GM23338 (cell line): Measurements from ENCODE around the gene DYNLL2. TPM values are rescaled to one million over a fixed set of nuclear protein-coding genes. Genes with fewer than 3 reads are reported as not detected.

Experiments used
- ATAC-seq: fragments of 200-7000 bp; cut with Tn5 transposase; 3 replicates; pipeline ENCODE4 v1.9.1; 2020
- DNase-seq: peaks from one replicate; pipeline ENCODE4 v3.0.0-alpha.2; 2015; ENCODE audit warnings: low spot score
- H2AFZ ChIP-seq: fragments of 200-600 bp; sonication (generic); 2 replicates; pipeline ENCODE4 v1.8.0; 2016; ENCODE audit warnings: antibody characterized with exemption, mild to moderate bottlenecking, moderate library complexity
- H3F3A ChIP-seq: fragments of 200-600 bp; sonication (generic); replicated peaks from 2 replicates; pipeline ENCODE4 v1.8.0; 2017; ENCODE audit warnings: antibody characterized with exemption, mixed run types, low read depth
- H3K27ac ChIP-seq: fragments of 200-600 bp; sonication (generic); 2 replicates; pipeline ENCODE4 v1.6.1; 2016; ENCODE audit warnings: low read depth
- H3K27me3 ChIP-seq: fragments of 200-600 bp; sonication (generic); 2 replicates; pipeline ENCODE4 v1.8.0; 2016; ENCODE audit warnings: mild to moderate bottlenecking, mixed run types, moderate library complexity; ENCODE audit not compliant: insufficient read depth
- H3K36me3 ChIP-seq: fragments of 200-600 bp; sonication (generic); 2 replicates; pipeline ENCODE4 v1.8.0; 2016; ENCODE audit warnings: mild to moderate bottlenecking; ENCODE audit not compliant: insufficient read depth
- H3K4me1 ChIP-seq: fragments of 200-600 bp; sonication (generic); 2 replicates; pipeline ENCODE4 v1.8.0; 2016; ENCODE audit warnings: mild to moderate bottlenecking, moderate library complexity; ENCODE audit not compliant: insufficient read depth
- H3K4me2 ChIP-seq: fragments of 200-600 bp; sonication (generic); 2 replicates; pipeline ENCODE4 v1.7.1; 2017; ENCODE audit warnings: mixed run types
- H3K4me3 ChIP-seq: fragments of 200-600 bp; sonication (generic); 2 replicates; pipeline ENCODE4 v1.6.1; 2016; ENCODE audit warnings: mixed run types
- H3K79me2 ChIP-seq: fragments of 200-600 bp; sonication (generic); replicated peaks from 2 replicates; pipeline ENCODE4 v1.8.0; 2017; ENCODE audit warnings: mild to moderate bottlenecking; ENCODE audit not compliant: insufficient read depth
- H3K9me2 ChIP-seq: fragments of 200-600 bp; sonication (generic); 2 replicates; pipeline ENCODE4 v1.8.0; 2017; ENCODE audit not compliant: insufficient read depth
- H4K20me1 ChIP-seq: fragments of 200-600 bp; sonication (generic); replicated peaks from 2 replicates; pipeline ENCODE4 v1.8.0; 2017; ENCODE audit warnings: mild to moderate bottlenecking; ENCODE audit not compliant: insufficient read depth
- H3K27ac Mint-ChIP-seq: 2 replicates; pipeline ENCODE4 v1.8.0; 2020; ENCODE audit warnings: inconsistent platforms, mild to moderate bottlenecking, moderate library complexity, mixed read lengths
- H3K27me3 Mint-ChIP-seq: 3 replicates; pipeline ENCODE4 v1.8.0; 2022; ENCODE audit warnings: low read depth, mild to moderate bottlenecking, moderate library complexity, mixed read lengths, inconsistent platforms; ENCODE audit not compliant: insufficient read depth, poor library complexity
- H3K36me3 Mint-ChIP-seq: 3 replicates; pipeline ENCODE4 v1.8.0; 2021; ENCODE audit warnings: low read depth, mild to moderate bottlenecking, inconsistent platforms, moderate library complexity, mixed read lengths
- H3K4me1 Mint-ChIP-seq: 3 replicates; pipeline ENCODE4 v1.8.0; 2020; ENCODE audit warnings: mild to moderate bottlenecking, inconsistent platforms, mixed read lengths
- H3K4me3 Mint-ChIP-seq: 3 replicates; pipeline ENCODE4 v1.8.0; 2021; ENCODE audit warnings: moderate library complexity, mild to moderate bottlenecking, inconsistent platforms, mixed read lengths
- H3K9me3 Mint-ChIP-seq: 3 replicates; pipeline ENCODE4 v1.8.0; 2020; ENCODE audit warnings: moderate library complexity, mild to moderate bottlenecking, inconsistent platforms, mixed read lengths
- CREB1 ChIP-seq: fragments of 250-450 bp; sonication (Bioruptor Pico); IDR thresholded peaks from 2 replicates; pipeline ENCODE4 v1.5.0; 2020; ENCODE audit warnings: low read depth, mild to moderate bottlenecking, moderate library complexity
- CTCF ChIP-seq, 2 experiments: fragments of 200-600 bp in 1 of 2; sonication (generic) in 1 of 2; conservative IDR thresholded peaks; 2 replicates each; pipeline versions ENCODE4 v1.5.1 to v1.6.1; 2016 to 2017; ENCODE audit warnings: antibody characterized with exemption in 2 of 2, low read depth in 2 of 2, mild to moderate bottlenecking in 2 of 2, moderate library complexity in 1 of 2
- EZH2 ChIP-seq: fragments of 200-600 bp; sonication (generic); IDR thresholded peaks from one replicate; pipeline ENCODE4 v1.8.0; 2017; ENCODE audit warnings: antibody characterized with exemption, mild to moderate bottlenecking, low read depth; ENCODE audit not compliant: unreplicated experiment
- JUNB ChIP-seq: IDR thresholded peaks from one replicate; pipeline ENCODE4 v1.6.1; 2016; ENCODE audit warnings: antibody characterized with exemption; ENCODE audit not compliant: unreplicated experiment
- NANOG ChIP-seq: IDR thresholded peaks from 2 replicates; pipeline ENCODE4 v1.6.1; 2016; ENCODE audit warnings: antibody characterized with exemption, borderline replicate concordance
- POLR2AphosphoS5 ChIP-seq: IDR thresholded peaks from 2 replicates; pipeline ENCODE4 v1.6.1; 2016; ENCODE audit warnings: antibody characterized with exemption, low read depth
- REST ChIP-seq: IDR thresholded peaks from one replicate; pipeline ENCODE4 v1.6.1; 2018; ENCODE audit warnings: antibody characterized with exemption; ENCODE audit not compliant: unreplicated experiment
- STAT1 ChIP-seq: IDR thresholded peaks from one replicate; pipeline ENCODE4 v1.6.1; 2016; ENCODE audit warnings: antibody characterized with exemption; ENCODE audit not compliant: unreplicated experiment
- ZNF462 ChIP-seq: fragments of 250-450 bp; sonication (Bioruptor Pico); IDR thresholded peaks from 2 replicates; pipeline ENCODE4 v1.5.0; 2020; ENCODE audit warnings: mild to moderate bottlenecking, moderate library complexity
- polyA plus RNA-seq: library from polyadenylated mRNA; unstranded; fragments of >200 nt; fragmentation: Nextera tagmentation; extraction: Ambion mirVana; gene quantifications from 2 replicates; pipeline ENCODE4 v1.2.1, GENCODE V29; 2016
- total RNA-seq: library from RNA; depleted of rRNA; stranded (reverse); fragments of >200 nt; shearing (Covaris generic); gene quantifications from 2 replicates; pipeline ENCODE4 v1.2.3, GENCODE V29; 2014

Gene DYNLL2
- total and polyA plus RNA-seq, 2 experiments from 2014 or later: 5.1 to 30.0 TPM

- no peak for TF ChIP-seq ZNF462
- TF ChIP-seq NANOG: no peak
- no peak for TF ChIP-seq STAT1
Observed at GRCh38 chr17:58052945-58053715, 30.1 kb upstream of the DYNLL2 start (continued).

GRCh38 chr17:58054641-58055040 is 28.6 kb upstream of the DYNLL2 start:
- Mint-ChIP-seq H3K4me3 (no peak overlapping the region), H3K27ac (no peak overlapping the region), H3K4me1 (peaks cover 10% of the 10 kb centered on the region), H3K27me3 (no peaks in the 10 kb centered on the region), H3K9me3 (no peaks in the 10 kb centered on the region), H3K36me3 (no peaks in the 10 kb centered on the region)
- ATAC-seq (no peak), DNase-seq (no peak)
- H4K20me1 ChIP-seq: no peaks in the 10 kb centered on the region
- no peaks in the 10 kb centered on the region for H3K9me2 ChIP-seq
- H2AFZ ChIP-seq: no peak overlapping the region
- no peak overlapping the region for H3K27ac ChIP-seq
- no peaks in the 10 kb centered on the region for H3F3A ChIP-seq
- H3K4me1 ChIP-seq: no peaks in the 10 kb centered on the region
- H3K4me2 ChIP-seq: no peak overlapping the region
- no peak overlapping the region for H3K4me3 ChIP-seq
- no peaks in the 10 kb centered on the region for H3K27me3 ChIP-seq
- no peaks in the 10 kb centered on the region for H3K36me3 ChIP-seq
- no peaks in the 10 kb centered on the region for H3K79me2 ChIP-seq
- TF ChIP-seq POLR2AphosphoS5 (no peak), REST (no peak), JUNB (no peak), CREB1 (no peak), EZH2 (no peak), CTCF (conservative IDR thresholded peaks at IDR 0.05; ENCODE audit: low read depth in 2 of 2) (no peak), STAT1 (no peak)
